HEK293 (cell line): ENCODE results near the gene CREB5.

Experiments used
- CTCF ChIA-PET: fragments of 350-600 bp; formaldehyde crosslinking; extraction: SDS; loops from one replicate; lab custom pipeline; 2021; ENCODE audit warnings: antibody characterized with exemption; lab: Yijun Ruan, JAX
- POLR2A ChIA-PET: fragments of 300-600 bp; formaldehyde crosslinking; extraction: SDS; loops from one replicate; lab custom pipeline; 2020; ENCODE audit warnings: antibody characterized with exemption, inconsistent platforms; lab: Yijun Ruan, JAX
- H3K27ac ChIP-seq: fragments of 200-500 bp; sonication (Bioruptor generic); 2 replicates; pipeline ENCODE4 v1.5.1; 2014; ENCODE audit warnings: low read depth, low read length, control low read depth, inconsistent platforms; ENCODE audit errors: extremely low read depth
- H3K36me3 ChIP-seq, 2 experiments: fragments of 200-500 bp in 1 of 2; sonication (Bioruptor generic) in 1 of 2; 1 replicate in 1 of 2; 2 replicates in 1 of 2; pipeline ENCODE4 v1.5.1; 2014 to 2017; ENCODE audit warnings: inconsistent platforms in 2 of 2, low read length in 2 of 2; ENCODE audit not compliant: control insufficient read depth in 2 of 2, insufficient read depth in 1 of 2
- H3K4me1 ChIP-seq: fragments of 200-500 bp; sonication (Bioruptor generic); 2 replicates; pipeline ENCODE4 v1.5.1; 2014; ENCODE audit warnings: mild to moderate bottlenecking, low read length, inconsistent platforms; ENCODE audit not compliant: control insufficient read depth, insufficient read depth
- H3K4me3 ChIP-seq: 2 replicates; pipeline ENCODE4 v1.5.1; 2011; ENCODE audit warnings: low read depth, mild to moderate bottlenecking, control low read depth, low read length, moderate library complexity
- H3K9me3 ChIP-seq: fragments of 200-500 bp; sonication (Bioruptor generic); 2 replicates; pipeline ENCODE4 v1.5.1; 2014; ENCODE audit warnings: low read depth, low read length, inconsistent platforms; ENCODE audit not compliant: control insufficient read depth, insufficient read depth
- GLI4 ChIP-seq: fragments of 450-650 bp; formaldehyde crosslinking; IDR thresholded peaks from 2 replicates; pipeline ENCODE4 v1.5.1; 2016; ENCODE audit warnings: missing biosample characterization, missing genetic modification characterization
- MEIS1 ChIP-seq: sonication (generic); formaldehyde crosslinking; IDR thresholded peaks from 2 replicates; pipeline ENCODE4 v1.8.1; 2022; ENCODE audit warnings: missing genetic modification reagents, mild to moderate bottlenecking, borderline replicate concordance
- REPIN1 ChIP-seq: fragments of 450-650 bp; formaldehyde crosslinking; IDR thresholded peaks from 2 replicates; pipeline ENCODE4 v1.5.1; 2017; ENCODE audit warnings: missing biosample characterization, missing genetic modification characterization, low read depth
- ZFP69B ChIP-seq: fragments of 450-650 bp; formaldehyde crosslinking; IDR thresholded peaks from 2 replicates; pipeline ENCODE4 v1.5.1; 2016; ENCODE audit warnings: missing biosample characterization, missing genetic modification characterization
- ZNF157 ChIP-seq: fragments of 450-650 bp; formaldehyde crosslinking; IDR thresholded peaks from 2 replicates; pipeline ENCODE4 v1.5.1; 2016; ENCODE audit warnings: missing biosample characterization, missing genetic modification characterization
- ZNF202 ChIP-seq: fragments of 450-650 bp; formaldehyde crosslinking; IDR thresholded peaks from 2 replicates; pipeline ENCODE4 v1.5.1; 2016; ENCODE audit warnings: missing biosample characterization, missing genetic modification characterization, borderline replicate concordance
- ZNF214 ChIP-seq: fragments of 450-650 bp; formaldehyde crosslinking; IDR thresholded peaks from 2 replicates; pipeline ENCODE4 v1.5.1; 2017; ENCODE audit warnings: missing biosample characterization, mild to moderate bottlenecking, missing genetic modification characterization, borderline replicate concordance
- ZNF274 ChIP-seq, 2 experiments: fragments of 200-500 bp in 1 of 2; fragments of 450-650 bp in 1 of 2; sonication (Bioruptor generic) in 1 of 2; formaldehyde crosslinking in 1 of 2; IDR thresholded peaks; 2 replicates each; pipeline versions ENCODE4 v1.5.1 to v1.6.1; 2014 to 2016; ENCODE audit warnings: borderline replicate concordance in 1 of 2, inconsistent platforms in 1 of 2, low read length in 1 of 2, missing biosample characterization in 1 of 2, missing genetic modification characterization in 1 of 2
- ZNF48 ChIP-seq: fragments of 450-650 bp; formaldehyde crosslinking; IDR thresholded peaks from 2 replicates; pipeline ENCODE4 v1.5.1; 2016; ENCODE audit warnings: missing biosample characterization, missing genetic modification characterization
- ZNF664 ChIP-seq: fragments of 450-650 bp; formaldehyde crosslinking; IDR thresholded peaks from 2 replicates; pipeline ENCODE4 v1.5.1; 2016; ENCODE audit warnings: missing biosample characterization, missing genetic modification characterization
- TF ChIP-seq, protein P1 (sequence below): fragments of 450-650 bp; formaldehyde crosslinking; IDR thresholded peaks from 2 replicates; pipeline ENCODE4 v1.5.1; 2016; ENCODE audit warnings: missing biosample characterization, missing genetic modification characterization
- TF ChIP-seq, protein P2 (sequence below): fragments of 450-650 bp; formaldehyde crosslinking; IDR thresholded peaks from 2 replicates; pipeline ENCODE4 v1.5.1; 2016; ENCODE audit warnings: missing biosample characterization, missing genetic modification characterization
- TF ChIP-seq, protein P3 (sequence below): fragments of 450-650 bp; formaldehyde crosslinking; IDR thresholded peaks from 2 replicates; pipeline ENCODE4 v1.5.1; 2017; ENCODE audit warnings: missing biosample characterization, missing genetic modification characterization
- TF ChIP-seq, protein P4 (sequence below): fragments of 450-650 bp; formaldehyde crosslinking; IDR thresholded peaks from 2 replicates; pipeline ENCODE4 v1.5.1; 2016; ENCODE audit warnings: missing biosample characterization, missing genetic modification characterization
- TF ChIP-seq, protein P5 (sequence below): fragments of 450-650 bp; formaldehyde crosslinking; IDR thresholded peaks from 2 replicates; pipeline ENCODE4 v1.5.1; 2016; ENCODE audit warnings: missing biosample characterization, missing genetic modification characterization

The CREB5 gene

DNA sequence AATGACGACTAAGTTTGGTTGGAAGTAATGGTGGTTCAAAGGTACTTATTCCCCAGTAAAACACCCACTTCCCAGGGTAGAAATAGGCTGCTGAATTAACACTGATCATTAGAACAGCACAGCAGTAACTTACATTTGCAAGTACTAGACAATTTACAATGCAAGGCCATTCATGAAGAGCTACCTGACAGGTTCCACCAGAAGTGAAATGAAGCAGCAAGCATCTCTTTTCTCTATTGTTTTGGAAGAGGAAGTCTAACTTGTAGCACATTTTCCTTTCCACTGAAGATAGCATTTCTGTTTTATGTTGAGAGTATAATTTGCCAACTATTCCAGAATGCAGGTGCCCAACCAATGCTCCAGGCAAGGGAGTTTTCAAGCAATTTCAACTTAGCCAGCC lies 145.9 kb downstream of the CREB5 start (continued):
- TF ChIP-seq, protein P1, sequence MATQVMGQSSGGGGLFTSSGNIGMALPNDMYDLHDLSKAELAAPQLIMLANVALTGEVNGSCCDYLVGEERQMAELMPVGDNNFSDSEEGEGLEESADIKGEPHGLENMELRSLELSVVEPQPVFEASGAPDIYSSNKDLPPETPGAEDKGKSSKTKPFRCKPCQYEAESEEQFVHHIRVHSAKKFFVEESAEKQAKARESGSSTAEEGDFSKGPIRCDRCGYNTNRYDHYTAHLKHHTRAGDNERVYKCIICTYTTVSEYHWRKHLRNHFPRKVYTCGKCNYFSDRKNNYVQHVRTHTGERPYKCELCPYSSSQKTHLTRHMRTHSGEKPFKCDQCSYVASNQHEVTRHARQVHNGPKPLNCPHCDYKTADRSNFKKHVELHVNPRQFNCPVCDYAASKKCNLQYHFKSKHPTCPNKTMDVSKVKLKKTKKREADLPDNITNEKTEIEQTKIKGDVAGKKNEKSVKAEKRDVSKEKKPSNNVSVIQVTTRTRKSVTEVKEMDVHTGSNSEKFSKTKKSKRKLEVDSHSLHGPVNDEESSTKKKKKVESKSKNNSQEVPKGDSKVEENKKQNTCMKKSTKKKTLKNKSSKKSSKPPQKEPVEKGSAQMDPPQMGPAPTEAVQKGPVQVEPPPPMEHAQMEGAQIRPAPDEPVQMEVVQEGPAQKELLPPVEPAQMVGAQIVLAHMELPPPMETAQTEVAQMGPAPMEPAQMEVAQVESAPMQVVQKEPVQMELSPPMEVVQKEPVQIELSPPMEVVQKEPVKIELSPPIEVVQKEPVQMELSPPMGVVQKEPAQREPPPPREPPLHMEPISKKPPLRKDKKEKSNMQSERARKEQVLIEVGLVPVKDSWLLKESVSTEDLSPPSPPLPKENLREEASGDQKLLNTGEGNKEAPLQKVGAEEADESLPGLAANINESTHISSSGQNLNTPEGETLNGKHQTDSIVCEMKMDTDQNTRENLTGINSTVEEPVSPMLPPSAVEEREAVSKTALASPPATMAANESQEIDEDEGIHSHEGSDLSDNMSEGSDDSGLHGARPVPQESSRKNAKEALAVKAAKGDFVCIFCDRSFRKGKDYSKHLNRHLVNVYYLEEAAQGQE (tag by site-specific recombination) = no peak

DNA sequence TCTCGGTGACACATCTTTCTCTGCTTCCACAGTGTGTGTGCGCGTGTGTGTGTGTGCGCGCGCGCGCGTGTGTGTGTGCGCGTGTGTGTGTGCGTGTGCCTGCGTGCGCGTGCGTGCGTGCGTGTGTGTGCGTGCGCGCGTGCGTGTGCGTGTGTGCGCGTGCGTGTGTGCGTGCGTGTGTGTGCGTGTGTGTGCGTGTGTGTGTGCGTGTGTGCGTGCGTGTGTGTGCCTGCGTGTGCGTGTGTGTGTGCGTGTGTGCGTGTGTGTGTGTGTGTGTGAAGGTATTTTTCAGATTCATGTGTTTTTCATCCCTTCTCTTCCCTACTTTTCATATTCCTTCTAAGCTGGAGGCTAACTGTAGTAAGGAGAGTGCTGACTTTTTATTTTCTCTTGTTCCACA lies 148.4 kb downstream of the CREB5 start:
- Histone ChIP-seq H3K4me3 (no peak overlapping the region), H3K4me1 (0 out of 2 replicates have a peak, but pooled peaks cover 2% of the 10 kb centered on the region), H3K27ac (no peak overlapping the region), H3K9me3 (no peaks in the 10 kb centered on the region), H3K36me3 (no peaks in the 10 kb centered on the region)
- CTCF ChIA-PET = no interaction called here
- TF ChIP-seq ZNF48 (tag by site-specific recombination) (no peak), ZNF157 (tag by site-specific recombination) (no peak), ZFP69B (tag by site-specific recombination) (no peak), ZNF214 (tag by site-specific recombination) (no peak), GLI4 (no peak), ZNF202 (tag by site-specific recombination) (no peak), ZNF274 (IDR thresholded peaks at IDR 0.05; ENCODE audit: low read length) (no peak), ZNF274 (tag by site-specific recombination; IDR thresholded peaks at IDR 0.05; ENCODE audit: borderline replicate concordance) (no peak), MEIS1 (CRISPR knock-in tag) (no peak), ZNF664 (tag by site-specific recombination) (no peak), REPIN1 (tag by site-specific recombination) (no peak)
- TF ChIP-seq, protein P2, sequence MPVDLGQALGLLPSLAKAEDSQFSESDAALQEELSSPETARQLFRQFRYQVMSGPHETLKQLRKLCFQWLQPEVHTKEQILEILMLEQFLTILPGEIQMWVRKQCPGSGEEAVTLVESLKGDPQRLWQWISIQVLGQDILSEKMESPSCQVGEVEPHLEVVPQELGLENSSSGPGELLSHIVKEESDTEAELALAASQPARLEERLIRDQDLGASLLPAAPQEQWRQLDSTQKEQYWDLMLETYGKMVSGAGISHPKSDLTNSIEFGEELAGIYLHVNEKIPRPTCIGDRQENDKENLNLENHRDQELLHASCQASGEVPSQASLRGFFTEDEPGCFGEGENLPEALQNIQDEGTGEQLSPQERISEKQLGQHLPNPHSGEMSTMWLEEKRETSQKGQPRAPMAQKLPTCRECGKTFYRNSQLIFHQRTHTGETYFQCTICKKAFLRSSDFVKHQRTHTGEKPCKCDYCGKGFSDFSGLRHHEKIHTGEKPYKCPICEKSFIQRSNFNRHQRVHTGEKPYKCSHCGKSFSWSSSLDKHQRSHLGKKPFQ (tag by site-specific recombination) = no peak
- TF ChIP-seq, protein P3, sequence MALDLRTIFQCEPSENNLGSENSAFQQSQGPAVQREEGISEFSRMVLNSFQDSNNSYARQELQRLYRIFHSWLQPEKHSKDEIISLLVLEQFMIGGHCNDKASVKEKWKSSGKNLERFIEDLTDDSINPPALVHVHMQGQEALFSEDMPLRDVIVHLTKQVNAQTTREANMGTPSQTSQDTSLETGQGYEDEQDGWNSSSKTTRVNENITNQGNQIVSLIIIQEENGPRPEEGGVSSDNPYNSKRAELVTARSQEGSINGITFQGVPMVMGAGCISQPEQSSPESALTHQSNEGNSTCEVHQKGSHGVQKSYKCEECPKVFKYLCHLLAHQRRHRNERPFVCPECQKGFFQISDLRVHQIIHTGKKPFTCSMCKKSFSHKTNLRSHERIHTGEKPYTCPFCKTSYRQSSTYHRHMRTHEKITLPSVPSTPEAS (tag by site-specific recombination) = no peak
- TF ChIP-seq, protein P4, sequence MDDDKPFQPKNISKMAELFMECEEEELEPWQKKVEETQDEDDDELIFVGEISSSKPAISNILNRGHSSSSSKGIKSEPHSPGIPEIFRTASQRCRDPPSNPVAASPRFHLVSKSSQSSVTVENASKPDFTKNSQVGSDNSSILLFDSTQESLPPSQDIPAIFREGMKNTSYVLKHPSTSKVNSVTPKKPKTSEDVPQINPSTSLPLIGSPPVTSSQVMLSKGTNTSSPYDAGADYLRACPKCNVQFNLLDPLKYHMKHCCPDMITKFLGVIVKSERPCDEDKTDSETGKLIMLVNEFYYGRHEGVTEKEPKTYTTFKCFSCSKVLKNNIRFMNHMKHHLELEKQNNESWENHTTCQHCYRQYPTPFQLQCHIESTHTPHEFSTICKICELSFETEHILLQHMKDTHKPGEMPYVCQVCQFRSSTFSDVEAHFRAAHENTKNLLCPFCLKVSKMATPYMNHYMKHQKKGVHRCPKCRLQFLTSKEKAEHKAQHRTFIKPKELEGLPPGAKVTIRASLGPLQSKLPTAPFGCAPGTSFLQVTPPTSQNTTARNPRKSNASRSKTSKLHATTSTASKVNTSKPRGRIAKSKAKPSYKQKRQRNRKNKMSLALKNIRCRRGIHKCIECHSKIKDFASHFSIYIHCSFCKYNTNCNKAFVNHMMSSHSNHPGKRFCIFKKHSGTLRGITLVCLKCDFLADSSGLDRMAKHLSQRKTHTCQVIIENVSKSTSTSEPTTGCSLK = no peak
- POLR2A ChIA-PET = no interaction called here

DNA sequence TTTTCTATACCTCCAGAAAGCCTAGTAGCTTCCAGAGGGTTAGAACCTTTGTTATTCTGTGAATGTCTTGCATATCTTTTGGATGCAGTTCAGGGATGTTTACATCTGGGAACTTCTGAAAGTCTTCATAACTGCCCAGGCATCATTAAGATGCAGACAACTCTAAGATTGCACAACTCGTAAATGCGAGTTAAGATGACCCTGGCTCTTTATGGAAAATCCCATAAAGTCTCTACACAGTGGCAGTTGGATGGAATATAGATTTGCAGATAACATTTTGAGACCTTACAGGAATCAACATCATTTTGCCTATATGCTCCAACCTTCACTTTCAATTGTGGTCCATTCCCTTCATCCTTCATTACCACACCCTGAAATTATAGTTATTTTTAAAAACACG lies 151.7 kb downstream of the CREB5 start:
- TF ChIP-seq, protein P5, sequence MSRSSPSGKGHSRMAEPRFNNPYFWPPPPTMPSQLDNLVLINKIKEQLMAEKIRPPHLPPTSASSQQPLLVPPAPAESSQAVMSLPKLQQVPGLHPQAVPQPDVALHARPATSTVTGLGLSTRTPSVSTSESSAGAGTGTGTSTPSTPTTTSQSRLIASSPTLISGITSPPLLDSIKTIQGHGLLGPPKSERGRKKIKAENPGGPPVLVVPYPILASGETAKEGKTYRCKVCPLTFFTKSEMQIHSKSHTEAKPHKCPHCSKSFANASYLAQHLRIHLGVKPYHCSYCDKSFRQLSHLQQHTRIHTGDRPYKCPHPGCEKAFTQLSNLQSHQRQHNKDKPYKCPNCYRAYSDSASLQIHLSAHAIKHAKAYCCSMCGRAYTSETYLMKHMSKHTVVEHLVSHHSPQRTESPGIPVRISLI (tag by site-specific recombination) = no peak
- ChIA-PET CTCF (no interaction called here), POLR2A (no interaction called here)
- Histone ChIP-seq H3K4me3 (no peak overlapping the region), H3K4me1 (0 out of 2 replicates have a peak, but pooled peaks cover 2% of the 10 kb centered on the region), H3K27ac (no peak overlapping the region), H3K36me3 (no peaks in the 10 kb centered on the region), H3K9me3 (no peaks in the 10 kb centered on the region)
